Diencephalon (tissue), 1 donor: Measurements from ENCODE around the gene CSTF2. TPM values are rescaled to one million over a fixed set of nuclear protein-coding genes. Genes with fewer than 3 reads are reported as not detected.

Experiments used
- small RNA-seq: library from RNA; depleted of rRNA; stranded (forward); fragments of <200 nt; gene quantifications from one replicate; pipeline ENCODE3, GENCODE V24; 2014
- total RNA-seq: library from RNA; depleted of rRNA; stranded (reverse); fragments of >200 nt; gene quantifications from one replicate; pipeline ENCODE4 v1.2.3, GENCODE V29; 2014

CSTF2 gene
- 14.1 TPM for total RNA-seq

GRCh38 chrX:100819837-100820666 lies at the start of gene CSTF2:
CSTF2 (plus strand) TSS chrX:100820391; CDS start chrX:100820417, 26 bp downstream.

GRCh38 chrX:100874325-100874724 lies 54.1 kb downstream of the CSTF2 start, which contains the start of gene NOX1:
NOX1 (minus strand) TSS chrX:100874359; CDS start chrX:100874139, 220 bp downstream.

Small RNAs within 50 kb of the gene (small RNA-seq; reads per million reads assigned to genes)
- gene RF00411 = 0.13 reads per million

Other genes with a start within 250 kb of the CSTF2 start
- 0.23 TPM for gene TNMD, start 235.5 kb upstream of the CSTF2 start, total RNA-seq
- gene TSPAN6, start 183.6 kb upstream of the CSTF2 start, total RNA-seq = 41.1 TPM
- gene SRPX2, start 176.2 kb upstream of the CSTF2 start, total RNA-seq = 0.69 TPM
- 2.3 TPM for gene SYTL4, start 88.3 kb upstream of the CSTF2 start, total RNA-seq
- gene NOX1, start 54.0 kb downstream of the CSTF2 start, total RNA-seq = not detected
- 0.23 TPM for gene XKRX, start 108.5 kb downstream of the CSTF2 start, total RNA-seq
- not detected for gene ARL13A, start 149.3 kb downstream of the CSTF2 start, total RNA-seq
- gene TRMT2B, start 231.7 kb downstream of the CSTF2 start, total RNA-seq = 9.7 TPM